Thyroid gland (tissue), 4 donors: ENCODE measurements around the gene LEMD1. TPM values are rescaled to one million over a fixed set of nuclear protein-coding genes. Genes with fewer than 3 reads are reported as not detected.

Experiments used
- DNase-seq, 2 donors: peaks; one replicate each; pipeline ENCODE4 v3.0.0-alpha.2; 2019
- H3K27ac ChIP-seq, 3 donors: fragments of 200-600 bp; sonication (generic); 1 replicate in 2 of 3; 2 replicates in 1 of 3; pipeline ENCODE4 v1.5.1; 2016 to 2019; ENCODE audit warnings: mild to moderate bottlenecking in 1 of 3, moderate library complexity in 1 of 3
- H3K27me3 ChIP-seq: fragments of 200-600 bp; sonication (generic); one replicate; pipeline ENCODE4 v1.5.1; 2019
- H3K36me3 ChIP-seq, 2 donors: fragments of 200-600 bp; sonication (generic); one replicate each; pipeline ENCODE4 v1.5.1; 2016 to 2019
- H3K4me1 ChIP-seq, 2 donors: fragments of 200-600 bp; sonication (generic); one replicate each; pipeline ENCODE4 v1.5.1; 2017 to 2019
- H3K4me3 ChIP-seq, 3 donors: fragments of 200-600 bp; sonication (generic); replicated peaks in 1 of 3; 1 replicate in 2 of 3; 2 replicates in 1 of 3; pipeline ENCODE4 v1.5.1; 2016; ENCODE audit warnings: mild to moderate bottlenecking in 1 of 3
- H3K9me3 ChIP-seq: fragments of 200-600 bp; sonication (generic); one replicate; pipeline ENCODE4 v1.5.1; 2017
- CTCF ChIP-seq, 6 experiments: fragments of 200-600 bp in 3 of 6; fragments of 450-650 bp in 3 of 6; sonication (generic) in 3 of 6; IDR thresholded peaks; one replicate each; pipeline ENCODE4 v1.5.1; 2016 to 2019; ENCODE audit warnings: antibody characterized with exemption in 6 of 6, mild to moderate bottlenecking in 2 of 6, inconsistent platforms in 1 of 6, moderate library complexity in 1 of 6
- POLR2A ChIP-seq, 2 donors: fragments of 450-650 bp; IDR thresholded peaks; one replicate each; pipeline ENCODE4 v1.6.1; 2017; ENCODE audit warnings: antibody characterized with exemption in 2 of 2, mild to moderate bottlenecking in 2 of 2, moderate library complexity in 1 of 2
- WGBS, 2 donors: methylation state at CpG; one replicate each; pipeline ENCODE4 v1.1.5; 2017; 5-methylcytosine and 5-hydroxymethylcytosine counted together
- intact Hi-C: fragments of 100-400 bp; cut with DNase I; formaldehyde crosslinking; loops from one replicate; pipeline ENCODE4 v1.15.1; 2023
- total RNA-seq, 4 donors: library from RNA; depleted of rRNA; stranded (reverse); fragments of >200 nt; gene quantifications; one replicate each; pipeline ENCODE4 v1.2.3, GENCODE V29; 2016

LEMD1 gene
- total RNA-seq, 4 donors from 2014 or later, result 0.67 to 7.3 (median 6.0) TPM

- intact Hi-C loops, result no loop called here
- H3K27me3 ChIP-seq, result no peaks in the 10 kb centered on the region
- TF ChIP-seq CTCF (IDR thresholded peaks at IDR 0.05) (no peak), POLR2A (IDR thresholded peaks at IDR 0.05) (no peak)
- DNase-seq, result no peak
- peaks cover 8 to 11% of the 10 kb centered on the region in 2 donors for H3K4me1 ChIP-seq
- H3K4me3 ChIP-seq, result no peak within 1 kb of the TSS
- WGBS, 2 donors, result 66 to 76% methylated on average over 18 to 20 of the region's 20 CpGs
- no peaks in the 10 kb centered on the region for H3K9me3 ChIP-seq
- H3K27ac ChIP-seq, result no peak within 1 kb of the TSS
- H3K36me3 ChIP-seq, result no peaks in the 10 kb centered on the region
These were observed 65.3 kb downstream of the LEMD1 start, which contains the start of gene KLHDC8A for GRCh38 chr1:205356440-205357139. TSS of gene KLHDC8A (minus strand) at chr1:205356922. CDS start at chr1:205343604, 13,318 bp downstream.

DNA sequence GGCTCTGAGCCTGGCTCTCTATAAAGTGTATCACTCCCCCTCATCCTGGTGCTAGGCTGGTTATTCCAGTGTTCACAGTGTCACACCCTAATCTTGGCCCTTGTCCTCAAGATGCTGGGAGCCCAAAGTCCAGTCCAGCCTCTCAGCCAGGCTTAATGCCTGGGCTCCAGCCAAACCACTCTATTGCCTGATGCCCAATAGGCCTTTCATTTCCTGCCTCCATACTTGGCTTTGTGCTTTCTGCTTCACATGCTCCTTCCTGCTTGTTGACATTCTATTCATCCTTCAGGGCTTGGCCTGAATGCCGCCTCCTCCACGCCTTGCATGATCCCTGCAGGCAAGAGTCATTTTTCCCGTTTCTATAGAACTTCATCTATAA lies 66.8 kb downstream of the LEMD1 start:
- TF ChIP-seq CTCF (IDR thresholded peaks at IDR 0.05) (no peak), POLR2A (IDR thresholded peaks at IDR 0.05) (no peak)
- H3K36me3 ChIP-seq, result no peaks in the 10 kb centered on the region
- intact Hi-C loops, result no loop called here
- peaks cover 8 to 11% of the 10 kb centered on the region in 2 donors for H3K4me1 ChIP-seq
- DNase-seq, result peak; percentile 60 to 79
- no peaks in the 10 kb centered on the region for H3K9me3 ChIP-seq
- H3K27ac ChIP-seq, result peak overlapping the region in 1 of 3 donors; percentile 15
- H3K27me3 ChIP-seq, result no peaks in the 10 kb centered on the region
- no peak overlapping the region for H3K4me3 ChIP-seq
- WGBS, 2 donors, result 65 to 72% methylated on average over 3 of the region's 3 CpGs

- TF ChIP-seq CTCF (IDR thresholded peaks at IDR 0.05) (peak; percentile 75 to 88 (median 80)), POLR2A (IDR thresholded peaks at IDR 0.05) (no peak)
- intact Hi-C loops, result loop anchor here (5.0 kb wide), 1 partner anchor 133 kb away; no protein-coding TSS in a partner anchor
- Histone ChIP-seq H3K27ac (peak overlapping the region in 1 of 3 donors; percentile 15), H3K36me3 (no peaks in the 10 kb centered on the region), H3K9me3 (no peaks in the 10 kb centered on the region), H3K27me3 (no peaks in the 10 kb centered on the region), H3K4me1 (peaks cover 8 to 11% of the 10 kb centered on the region in 2 donors), H3K4me3 (no peak overlapping the region)
- WGBS, 2 donors, result 27 to 50% methylated on average over 5 of the region's 5 CpGs
- DNase-seq, result peak; percentile 66 to 67
These were observed 67.4 kb downstream of the LEMD1 start for GRCh38 chr1:205354259-205355074.

- Histone ChIP-seq H3K4me1 (peaks cover 8 to 11% of the 10 kb centered on the region in 2 donors), H3K27ac (no peak overlapping the region), H3K36me3 (no peaks in the 10 kb centered on the region), H3K4me3 (no peak overlapping the region), H3K9me3 (no peaks in the 10 kb centered on the region), H3K27me3 (no peaks in the 10 kb centered on the region)
- DNase-seq, result no peak
- intact Hi-C loops, result loop anchor here (5.0 kb wide), 1 partner anchor 134 kb away; no protein-coding TSS in a partner anchor
- 89% methylated on average over 6 of the region's 6 CpGs for WGBS, 2 donors
- TF ChIP-seq CTCF (IDR thresholded peaks at IDR 0.05), result no peak
- no peak for TF ChIP-seq POLR2A (IDR thresholded peaks at IDR 0.05)
These were observed 68.2 kb downstream of the LEMD1 start for GRCh38 chr1:205353612-205354011.
